Activated CD4-positive, CD25-positive, alpha-beta regulatory T cell treated with anti-CD3 and anti-CD28 coated beads, Interleukin-2, amount 50 U/mL, for 16 hours (primary cell): Measurements from ENCODE around the gene NTRK3.

ENCODE experiments used
- DNase-seq: peaks from one replicate; pipeline ENCODE4 v3.0.0-alpha.2; 2020; ENCODE audit warnings: low read depth, low spot score

Gene NTRK3

DNA sequence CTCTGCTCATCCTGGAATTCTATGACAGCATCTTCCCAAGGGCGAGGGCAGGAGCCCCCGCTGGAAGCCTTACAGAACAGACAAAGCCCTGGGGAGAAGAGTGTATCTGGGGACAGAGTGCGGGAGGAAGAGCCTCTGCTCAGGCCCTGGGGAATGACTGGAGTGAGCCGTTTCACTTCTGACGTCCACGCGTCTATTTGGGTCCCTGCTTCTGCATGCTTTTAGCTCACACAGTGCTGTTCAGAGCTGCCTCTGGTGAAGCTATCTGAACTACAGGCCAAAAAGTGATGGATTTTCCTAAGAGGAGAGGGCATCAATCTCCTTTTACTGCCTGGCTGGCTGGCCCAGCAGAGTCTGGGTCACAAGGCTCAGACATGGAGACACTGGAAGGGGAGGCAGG lies 311.8 kb downstream of the NTRK3 start:
- no peak for DNase-seq

DNA sequence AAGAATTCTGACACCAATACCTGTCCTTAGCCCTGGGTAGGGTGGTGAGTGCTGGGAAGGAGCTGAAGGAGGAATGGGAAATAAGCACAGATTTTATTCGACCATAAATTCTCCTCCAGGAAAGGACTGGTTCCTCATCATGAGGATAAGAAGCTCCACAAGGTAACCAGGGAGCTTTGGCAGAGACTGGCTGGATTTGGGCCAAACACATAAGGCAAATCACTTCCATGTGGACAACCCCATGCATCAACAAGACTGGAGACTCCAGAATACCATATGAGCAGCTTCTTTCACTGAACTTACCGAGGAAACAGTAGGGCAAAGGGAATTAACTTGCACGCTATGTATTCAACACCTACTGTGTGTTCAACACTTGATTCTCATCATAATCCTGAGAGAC lies 312.5 kb downstream of the NTRK3 start:
- no peak for DNase-seq

DNA sequence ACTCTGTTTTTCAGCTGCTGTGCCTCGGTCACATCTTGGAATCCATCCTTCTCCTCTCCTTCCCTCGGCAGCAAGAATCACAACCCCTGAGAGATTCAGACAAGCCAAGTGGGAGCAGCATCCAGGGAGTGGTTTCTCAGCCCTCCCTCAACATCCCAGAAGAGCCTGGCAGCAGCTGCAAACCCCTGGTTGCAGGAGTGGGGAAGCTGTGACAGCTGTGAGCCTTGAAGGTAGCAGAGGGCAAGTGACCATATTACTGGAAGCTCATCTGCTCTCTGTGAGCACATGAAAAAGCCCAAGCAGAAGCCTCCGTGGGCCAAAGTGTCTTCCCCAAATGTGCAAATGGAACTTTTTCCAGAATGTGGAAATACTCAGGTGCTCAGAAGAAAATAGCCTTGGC lies 312.9 kb downstream of the NTRK3 start:
- DNase-seq, result no peak

DNA sequence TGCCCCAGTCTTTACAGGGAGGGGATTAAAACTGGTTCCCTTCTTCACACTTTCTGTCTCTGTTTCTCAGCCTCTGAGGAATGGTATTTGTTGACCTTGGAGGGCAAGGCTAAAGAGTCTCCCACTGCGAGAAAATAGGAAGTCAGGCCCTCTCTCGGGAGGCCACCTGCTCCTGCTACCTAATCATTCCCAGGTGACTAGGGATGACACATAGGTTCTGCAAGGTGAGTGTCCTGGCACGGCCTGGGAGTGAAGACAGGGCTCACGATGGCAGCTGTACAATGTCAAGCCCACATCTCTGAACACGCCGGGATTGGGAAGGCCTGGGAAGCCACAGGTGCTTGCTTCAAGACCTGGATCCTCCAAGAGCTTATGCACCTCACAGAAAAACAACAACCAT lies 314.2 kb downstream of the NTRK3 start:
- DNase-seq, result no peak

DNA sequence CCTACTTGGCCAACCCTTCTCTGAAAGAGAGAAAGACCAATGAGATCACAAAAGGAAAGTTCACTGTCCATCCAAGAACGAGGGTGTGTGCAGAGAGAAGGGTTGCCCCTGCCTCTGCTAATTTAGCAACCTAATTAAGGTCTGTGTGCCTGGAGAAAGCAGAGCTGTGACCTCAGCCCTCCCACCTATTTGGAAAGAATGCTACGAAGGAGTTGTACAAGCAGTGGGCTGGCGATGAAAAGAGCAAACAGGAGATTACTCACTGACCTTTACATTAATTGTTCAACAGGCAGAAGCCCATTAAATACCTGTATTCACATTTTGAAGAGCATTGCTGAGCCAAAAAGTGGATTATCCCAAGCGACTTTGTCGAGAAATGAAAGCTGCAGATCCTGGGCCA lies 314.9 kb downstream of the NTRK3 start:
- DNase-seq, result no peak

DNA sequence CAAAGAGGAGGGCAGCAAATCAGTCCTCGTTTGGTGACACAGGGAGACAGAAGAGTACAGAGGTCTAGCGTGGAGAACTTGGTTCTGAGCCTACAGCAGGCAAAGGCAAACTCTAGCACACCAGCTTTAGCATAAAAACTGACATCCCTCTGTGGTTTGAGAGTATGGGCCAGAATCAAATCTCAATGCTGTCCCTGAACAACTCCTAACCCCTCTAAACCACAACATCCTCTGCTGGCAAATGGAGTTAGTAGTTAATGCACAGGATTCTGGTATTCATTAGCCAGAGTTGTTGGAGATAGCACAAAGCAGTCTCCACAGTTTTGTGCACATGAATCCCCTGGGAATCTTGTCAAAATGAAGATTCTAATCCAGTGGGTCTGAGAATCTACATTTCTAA lies 315.8 kb downstream of the NTRK3 start:
- DNase-seq, result no peak

DNA sequence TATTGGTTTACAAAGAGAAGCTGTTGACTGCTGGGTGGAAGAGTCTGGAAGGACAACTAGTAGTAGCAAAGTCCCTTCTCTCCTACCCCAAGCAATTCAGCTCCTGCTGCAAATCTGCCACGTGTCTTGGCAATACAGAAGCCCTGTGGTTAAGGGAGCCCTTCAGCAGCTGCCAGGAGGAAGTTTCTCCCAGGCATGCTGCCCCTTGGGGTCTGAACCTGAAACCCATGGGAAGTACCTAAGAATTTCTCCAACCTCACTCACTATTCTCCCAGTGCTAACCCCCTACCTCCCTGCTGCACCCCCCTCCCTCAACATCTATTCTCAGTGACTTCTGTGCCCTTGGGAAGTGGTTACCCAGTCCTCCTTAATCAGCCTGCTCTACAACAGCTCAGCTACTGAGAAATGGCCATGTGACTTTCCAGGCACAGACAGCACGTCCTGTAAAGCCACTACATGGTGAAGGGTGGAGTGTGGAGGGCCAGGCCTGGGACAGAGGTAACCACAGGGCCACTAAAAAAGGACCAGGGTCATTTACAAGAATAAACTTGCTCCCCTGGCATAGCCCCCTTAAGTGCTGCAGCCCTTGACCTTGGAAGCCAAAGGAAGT lies 316.6 kb downstream of the NTRK3 start:
- no peak for DNase-seq

DNA sequence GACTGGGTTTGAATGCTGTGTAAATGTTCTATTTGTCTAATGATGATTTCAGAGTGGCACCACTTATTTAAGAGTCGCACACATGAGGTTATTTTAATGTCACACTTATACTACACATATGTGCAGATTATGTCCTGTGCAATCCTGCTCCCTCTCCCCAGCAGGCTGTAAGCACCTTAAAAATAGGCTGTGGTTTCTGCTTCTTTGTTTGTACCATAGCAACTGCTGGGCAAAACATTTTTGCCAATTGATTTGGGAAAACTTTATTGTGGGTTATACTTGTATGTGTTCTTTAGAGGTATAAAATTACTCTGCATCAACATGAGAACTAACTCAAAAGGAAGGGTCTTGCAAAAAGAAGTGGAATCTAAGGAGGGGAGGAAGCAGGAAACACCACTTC lies 318.5 kb downstream of the NTRK3 start:
- no peak for DNase-seq

DNA sequence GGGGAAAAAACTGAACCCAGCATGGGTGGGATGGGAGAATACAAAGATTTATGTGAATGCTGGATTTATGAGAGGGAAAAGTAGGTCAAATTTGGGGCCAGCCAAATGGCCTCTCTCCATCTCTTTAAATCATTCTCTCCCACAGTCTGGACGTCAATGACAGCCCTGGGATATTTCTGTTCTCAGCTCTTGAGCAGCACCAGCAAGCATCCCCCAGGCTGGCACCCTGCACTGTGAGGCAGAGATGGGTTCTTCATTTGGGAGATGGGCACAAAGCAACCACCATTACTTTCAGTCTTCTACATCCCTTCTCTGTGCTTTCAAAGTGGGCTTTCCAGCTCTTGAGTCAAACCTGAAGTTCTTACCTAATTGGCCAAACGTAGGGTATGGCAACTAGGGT lies 321.0 kb downstream of the NTRK3 start:
- DNase-seq, result no peak

DNA sequence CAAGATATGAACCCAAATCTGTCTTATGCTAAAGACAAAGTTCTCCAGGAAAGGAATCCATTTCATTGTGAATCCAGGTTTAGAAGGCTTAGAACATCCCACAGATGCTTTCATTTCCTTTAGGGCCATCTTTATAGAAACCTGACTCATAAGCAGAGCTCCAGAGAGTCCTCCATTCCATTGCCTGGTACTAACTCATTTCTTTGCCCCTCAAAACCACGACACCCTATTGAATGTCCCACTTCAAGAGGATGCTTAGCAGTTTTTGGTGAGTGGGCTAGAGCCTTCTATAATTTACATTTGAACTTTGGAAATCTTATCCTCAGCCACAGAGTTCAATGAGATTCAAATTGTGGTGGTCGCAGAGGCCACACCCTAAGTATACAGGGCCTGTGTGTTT lies 325.0 kb downstream of the NTRK3 start:
- DNase-seq, result no peak

DNA sequence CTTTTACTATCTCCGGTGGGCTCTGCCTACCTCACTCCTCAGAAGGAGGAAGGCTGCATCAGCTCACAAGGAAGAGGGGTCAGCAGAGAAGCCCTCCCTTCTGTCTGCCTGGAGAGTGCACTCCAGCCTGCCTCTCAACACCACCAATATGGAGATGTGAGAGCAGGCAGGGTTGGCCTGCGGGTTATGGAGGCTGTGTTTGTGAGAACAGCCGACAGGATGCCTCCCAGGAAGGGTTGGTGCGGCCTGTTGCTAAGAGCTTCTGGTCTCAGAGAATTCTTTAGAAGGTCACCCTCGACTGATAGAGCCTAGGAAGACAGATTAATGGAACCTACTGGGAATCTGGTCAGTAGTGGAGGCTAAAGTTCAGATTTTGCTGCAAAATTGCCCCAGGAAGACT lies 326.1 kb downstream of the NTRK3 start:
- no peak for DNase-seq

DNA sequence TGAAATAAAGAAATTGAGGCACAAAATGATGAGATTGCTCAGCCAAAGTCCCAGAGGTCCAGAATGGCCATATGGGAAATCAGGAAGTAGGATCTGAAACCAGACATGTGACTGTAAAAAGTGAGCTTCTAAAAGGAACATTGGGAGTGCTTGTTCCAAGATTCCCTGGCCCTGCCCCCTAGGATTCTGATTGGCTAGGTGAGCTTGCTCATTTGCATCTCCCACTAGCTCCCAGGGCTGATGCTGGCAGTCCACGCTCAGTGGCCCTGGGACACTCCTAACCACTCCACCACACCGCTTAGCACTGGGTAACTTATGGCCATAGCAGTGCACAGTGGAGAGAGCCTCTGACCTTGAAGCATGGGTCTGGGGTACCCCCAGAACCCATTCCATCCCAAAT lies 326.7 kb downstream of the NTRK3 start:
- no peak for DNase-seq

DNA sequence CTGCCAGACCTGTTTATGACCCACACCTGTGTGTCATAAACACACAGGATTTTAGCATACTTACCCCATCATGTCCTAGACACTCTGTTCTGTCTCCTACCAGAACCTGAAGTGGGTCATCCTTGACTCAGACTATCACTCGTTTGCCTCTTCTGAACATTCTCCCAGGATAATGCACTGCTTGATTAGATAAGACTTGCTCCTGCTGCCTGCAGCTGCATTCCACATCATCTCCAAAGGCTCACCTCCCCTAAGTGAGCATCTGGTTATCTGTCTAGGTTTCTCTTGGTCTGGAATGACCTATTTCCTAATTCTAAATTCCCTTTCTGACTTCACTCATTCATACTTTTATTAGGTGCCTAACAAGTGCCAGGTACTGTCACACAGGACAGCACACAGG lies 332.1 kb downstream of the NTRK3 start:
- no peak for DNase-seq

DNA sequence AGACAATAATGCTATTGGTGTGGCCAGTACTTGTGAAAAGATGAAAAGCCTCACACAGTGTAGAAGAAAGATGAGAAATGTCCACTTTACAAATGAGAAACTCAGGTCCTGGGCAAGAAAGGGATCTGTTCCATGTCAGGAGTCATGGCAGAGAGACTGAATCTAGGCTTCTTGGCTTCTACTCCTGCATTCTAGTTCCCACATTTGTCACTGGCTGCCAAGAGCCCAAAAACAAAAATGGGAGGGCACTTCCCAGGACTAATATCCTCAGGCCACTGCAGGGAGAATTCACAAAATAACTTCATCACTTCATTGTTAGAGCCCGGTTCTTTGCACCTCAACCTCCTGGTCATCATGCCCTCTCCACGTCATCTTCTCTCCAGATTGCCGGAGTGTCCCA lies 337.5 kb downstream of the NTRK3 start:
- DNase-seq, result no peak

DNA sequence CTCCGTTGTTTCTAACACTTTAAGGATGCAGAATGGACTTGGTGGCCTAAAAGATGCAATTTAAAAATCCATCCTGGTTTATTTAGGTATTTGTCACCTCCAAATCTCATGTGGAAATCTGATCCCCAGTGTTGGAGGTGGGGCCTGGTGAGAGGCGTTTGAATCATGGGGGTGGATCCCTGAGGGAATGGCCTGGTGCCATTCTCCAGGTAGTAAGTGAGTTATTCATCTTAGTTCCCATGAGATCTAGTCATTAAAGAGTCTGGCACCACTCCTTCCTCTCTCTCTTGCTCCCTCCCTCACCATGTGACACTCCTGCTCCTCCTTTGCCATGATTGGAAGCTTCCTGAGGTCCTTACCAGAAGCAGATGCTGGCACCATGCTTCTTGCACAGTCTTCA lies 339.1 kb downstream of the NTRK3 start:
- no peak for DNase-seq

DNA sequence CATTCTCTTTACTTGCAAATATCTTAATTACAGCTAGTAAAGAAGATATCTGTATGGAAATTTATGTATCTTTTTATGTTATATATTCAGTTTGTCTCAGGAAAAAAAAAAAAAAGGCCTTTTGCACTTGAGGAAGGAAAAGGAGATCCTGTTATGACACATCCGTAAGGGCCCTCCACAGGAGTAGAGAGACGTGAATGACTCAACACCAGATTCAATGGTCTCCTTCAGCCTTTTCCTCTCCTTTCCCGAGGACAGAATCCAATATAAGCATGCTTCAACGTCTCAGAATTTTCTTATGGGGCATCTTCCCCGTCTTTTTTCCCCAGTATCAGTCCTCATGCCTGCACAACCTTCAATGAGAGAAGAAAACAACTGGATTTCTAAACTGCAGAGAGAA lies 340.3 kb downstream of the NTRK3 start:
- no peak for DNase-seq

DNA sequence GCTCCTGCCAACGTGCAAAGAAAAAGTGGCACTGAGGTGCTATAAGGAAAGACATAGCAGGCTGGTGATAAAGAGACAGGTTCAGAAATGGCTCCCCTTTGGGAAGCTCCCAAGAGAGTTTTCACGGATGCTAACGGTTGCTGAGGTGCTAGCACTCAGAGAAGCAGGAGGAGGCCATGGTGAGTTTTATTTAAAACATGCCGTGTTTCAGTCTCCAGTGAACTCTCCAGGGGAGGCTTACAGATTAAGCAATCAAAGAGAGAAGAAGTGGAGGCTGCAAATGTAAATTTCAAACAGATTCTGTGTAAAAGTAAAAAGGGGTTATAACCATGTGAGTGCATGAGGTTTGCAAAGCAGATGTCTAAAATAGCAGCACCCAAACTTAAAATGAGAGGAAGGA lies 346.2 kb downstream of the NTRK3 start:
- no peak for DNase-seq

DNA sequence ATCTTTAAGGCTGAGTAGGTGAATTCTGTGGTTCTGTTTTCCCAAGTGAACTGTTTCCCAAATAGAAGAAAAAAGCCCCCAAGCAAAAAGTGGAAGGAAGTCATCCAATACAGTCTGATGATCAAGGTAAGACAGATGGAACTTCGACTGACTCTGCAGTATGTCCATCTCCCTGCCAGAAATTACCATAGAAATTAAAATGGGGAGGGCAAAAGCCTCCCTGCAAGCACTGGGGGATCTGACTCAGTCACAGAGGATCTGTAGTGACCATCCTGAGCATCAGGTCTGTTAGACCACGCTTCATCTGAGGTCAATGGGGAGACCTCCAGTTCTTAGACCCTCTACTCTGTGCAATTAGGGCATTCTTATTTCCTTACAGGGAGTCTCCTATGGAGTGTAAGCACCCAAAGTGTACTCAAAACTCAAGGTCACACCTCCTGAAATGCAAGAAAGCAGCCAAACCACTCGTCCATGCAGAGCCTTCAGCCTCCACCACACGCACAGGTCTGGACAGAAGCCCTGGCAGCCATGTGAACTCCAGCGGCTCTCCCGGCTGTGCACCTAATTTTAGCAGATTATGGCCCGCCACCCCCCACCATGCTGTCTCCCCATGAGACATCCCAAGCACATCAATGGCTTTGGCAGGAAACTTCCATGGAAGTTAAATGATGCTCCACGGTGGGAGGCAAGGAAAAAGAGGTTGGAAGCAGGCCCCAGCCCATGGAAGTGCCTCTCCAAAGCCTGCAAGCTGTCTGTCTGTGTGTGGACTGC lies 348.7 kb downstream of the NTRK3 start:
- DNase-seq, result no peak

DNA sequence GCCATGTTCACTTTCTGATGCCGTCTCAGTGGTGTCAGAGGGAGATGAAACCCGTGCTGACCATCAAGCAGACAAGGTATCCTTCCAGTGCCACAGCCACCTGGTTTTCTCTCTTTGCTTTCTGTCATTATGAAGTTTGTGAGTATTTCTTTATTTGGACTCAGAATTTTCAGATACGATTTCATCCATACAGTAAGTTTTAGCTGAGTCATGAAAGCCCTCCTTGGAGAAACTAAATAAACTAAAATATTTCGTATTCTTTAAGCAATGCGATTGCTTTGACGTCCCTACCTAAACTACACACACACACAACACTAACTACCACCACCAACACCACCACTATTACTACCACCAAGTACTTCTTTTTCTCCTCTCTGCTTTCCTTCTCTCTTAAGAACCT lies 350.1 kb downstream of the NTRK3 start:
- no peak for DNase-seq

DNA sequence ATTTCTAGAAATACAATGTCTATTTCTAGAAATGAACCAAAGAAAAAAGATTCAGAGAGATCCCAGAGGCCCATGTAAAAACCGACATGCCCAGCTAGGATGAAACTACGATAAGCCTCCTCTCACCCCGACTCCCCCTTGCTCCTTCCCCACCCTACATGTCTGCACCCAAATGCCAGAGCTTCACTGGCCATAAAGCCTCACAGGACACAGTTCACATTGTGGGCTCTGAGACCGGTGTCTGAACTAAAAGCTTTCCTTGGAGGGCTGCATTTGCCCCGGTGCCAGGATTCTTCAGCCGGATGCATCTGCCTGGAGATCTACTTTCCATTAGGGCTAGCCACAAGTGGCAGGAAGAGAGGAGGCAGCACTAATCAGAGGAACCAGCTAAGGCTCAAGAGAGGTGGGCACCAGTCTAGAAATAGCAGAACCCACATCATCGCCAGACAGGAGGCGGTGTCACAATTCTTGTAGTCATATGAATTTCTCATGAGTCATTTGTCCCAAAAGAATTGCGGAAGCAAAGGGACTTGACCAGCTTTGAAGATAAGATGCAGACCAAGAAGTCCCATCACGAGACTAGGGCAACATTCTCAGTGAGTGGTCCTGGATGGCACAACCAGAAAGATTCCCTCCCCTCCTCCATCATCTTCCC lies 353.6 kb downstream of the NTRK3 start:
- DNase-seq, result no peak

DNA sequence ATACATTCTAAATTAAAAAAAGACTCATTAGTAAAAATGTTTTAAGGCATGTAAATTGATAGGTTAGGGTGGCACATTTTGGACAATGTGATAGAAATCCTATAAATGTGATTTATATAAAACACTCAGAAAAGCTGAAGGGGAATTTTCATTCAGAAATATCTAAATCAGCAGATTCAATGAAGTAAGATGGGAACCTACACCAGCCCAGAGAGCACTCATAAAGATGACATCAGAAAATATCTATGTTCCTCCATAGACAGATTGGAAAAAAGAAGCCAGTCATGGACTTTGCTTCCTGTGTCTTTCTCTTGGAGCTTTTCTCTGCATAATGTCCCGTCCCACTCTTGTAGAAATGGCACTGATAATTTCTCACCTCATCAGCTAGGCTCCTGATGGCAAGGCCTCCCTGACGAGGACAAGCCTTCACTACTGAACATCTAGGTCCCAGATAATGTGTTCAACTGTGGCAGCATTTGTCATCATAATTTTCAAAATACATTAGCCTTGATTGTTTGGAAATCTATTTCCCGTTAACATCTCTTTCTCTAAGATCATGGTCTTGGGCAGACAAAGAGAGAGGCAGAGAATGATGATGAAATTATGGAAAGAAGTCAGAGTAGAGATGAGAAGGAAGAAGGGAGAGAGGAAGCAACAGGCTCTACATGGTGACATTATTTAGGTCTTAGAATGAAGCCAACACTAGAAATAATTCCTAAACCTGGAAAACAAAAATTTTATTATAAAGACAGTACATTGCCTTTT lies 354.4 kb downstream of the NTRK3 start:
- no peak for DNase-seq

DNA sequence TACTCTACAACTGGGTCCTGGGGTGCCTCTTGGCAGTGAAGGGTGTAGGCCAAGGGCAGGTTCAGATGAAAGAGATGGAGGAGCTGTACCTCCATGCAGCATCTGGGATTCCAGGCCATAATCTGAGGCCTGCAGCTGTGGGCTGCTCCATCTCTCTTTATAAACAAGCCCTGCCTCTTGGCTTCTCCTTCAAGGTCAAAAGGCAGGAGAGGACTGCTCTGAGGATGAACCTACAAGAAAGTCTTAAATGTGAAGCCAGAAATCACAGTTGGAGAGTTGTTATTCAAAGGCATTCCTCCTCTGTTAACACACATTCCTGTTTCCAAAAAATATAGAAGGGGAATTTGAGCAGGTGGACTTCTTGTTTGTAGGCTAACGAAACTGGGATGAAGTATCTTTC lies 355.5 kb downstream of the NTRK3 start:
- no peak for DNase-seq

DNA sequence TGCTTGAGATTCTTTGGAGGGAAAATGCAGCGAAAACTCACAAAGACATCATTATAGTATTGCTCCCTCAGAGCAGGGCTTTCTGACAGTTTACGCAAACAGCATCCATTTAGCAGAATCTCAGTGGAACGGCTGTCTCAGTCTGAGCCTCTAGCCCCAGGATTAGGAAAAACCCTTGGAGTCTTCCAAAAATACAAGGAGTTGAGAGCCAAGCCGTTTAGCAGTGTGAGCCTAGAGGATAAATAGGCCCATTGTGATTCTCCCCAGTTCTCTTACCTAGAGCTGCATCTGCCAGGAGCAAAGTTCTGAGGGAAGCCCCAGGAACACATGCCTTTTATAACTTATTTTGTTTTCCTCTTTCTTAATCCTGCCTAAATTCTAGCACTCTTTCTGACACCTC lies 359.6 kb downstream of the NTRK3 start:
- DNase-seq, result no peak
